Ovary (tissue), 9 donors: ENCODE results near the gene ACSM5. TPM values are rescaled to one million over a fixed set of nuclear protein-coding genes. Genes with fewer than 3 reads are reported as not detected.

Experiments used
- DNase-seq, 5 donors: peaks; one replicate each; pipeline ENCODE4 v3.0.0-alpha.2; 2019 to 2020
- H3K27ac ChIP-seq, 2 donors: fragments of 200-600 bp; one replicate each; pipeline versions ENCODE4 v1.5.1 to v1.8.0; 2019 to 2022
- H3K27me3 ChIP-seq: fragments of 200-600 bp; one replicate; pipeline ENCODE4 v1.8.0; 2022
- H3K36me3 ChIP-seq: fragments of 200-600 bp; sonication (generic); one replicate; pipeline ENCODE4 v1.5.1; 2019
- H3K4me1 ChIP-seq: one replicate; pipeline ENCODE4 v1.8.1; 2013; ENCODE audit warnings: mild to moderate bottlenecking, moderate library complexity; ENCODE audit not compliant: insufficient read depth
- H3K4me3 ChIP-seq: fragments of 200-600 bp; sonication (generic); one replicate; pipeline ENCODE4 v1.5.1; 2017
- H3K9me3 ChIP-seq, 2 donors: fragments of 200-600 bp in 1 of 2; sonication (generic) in 1 of 2; one replicate each; pipeline versions ENCODE4 v1.5.1 to v1.8.1; 2013 to 2019; ENCODE audit warnings: mild to moderate bottlenecking in 1 of 2, moderate library complexity in 1 of 2
- EP300 ChIP-seq: sonication (generic); formaldehyde crosslinking; IDR thresholded peaks from one replicate; pipeline ENCODE4 v1.6.1; 2017; ENCODE audit warnings: antibody characterized with exemption
- POLR2A ChIP-seq: fragments of 450-650 bp; IDR thresholded peaks from one replicate; pipeline ENCODE4 v1.6.1; 2017; ENCODE audit warnings: antibody characterized with exemption, mild to moderate bottlenecking, moderate library complexity
- WGBS, 3 donors: extraction: QIAGEN DNeasy Blood & Tissue Kit in 1 of 3; methylation state at CpG; one replicate each; pipeline versions ENCODE4 v1.1.5 to v1.1.7; 2013 to 2017; 5-methylcytosine and 5-hydroxymethylcytosine counted together
- intact Hi-C, 4 donors: fragments of 100-400 bp; cut with DNase I; formaldehyde crosslinking; loops; one replicate each; pipeline versions ENCODE4 v1.11.0 to v1.15.1; 2022 to 2023
- polyA plus RNA-seq, 2 donors: library from polyadenylated mRNA; stranded (reverse); fragments of 200-250 nt in 1 of 2; fragments of 350-450 nt in 1 of 2; fragmentation: Illumina TruSeq in 1 of 2; extraction: RNeasy Lipid Tissue Mini Kit (QIAGEN cat#74804) in 1 of 2; gene quantifications; one replicate each; pipeline ENCODE4 v1.2.3, GENCODE V29; 2013 to 2014
- total RNA-seq, 7 donors: library from RNA; depleted of rRNA in 2 of 7; stranded (reverse); fragments of >200 nt in 2 of 7; fragmentation: NEBNext Ultra II Directional in 3 of 7; extraction: Animal tissue kit (Norgen Biotek cat#: 25700) in 3 of 7; gene quantifications; one replicate each; pipeline versions ENCODE4 v1.1.0 to v1.2.4, GENCODE V29; 2016 to 2023
- TF ChIP-seq, protein P1 (sequence below), 3 donors: fragments of 450-650 bp in 2 of 3; fragments of 200-600 bp in 1 of 3; IDR thresholded peaks; one replicate each; pipeline versions ENCODE4 v1.5.1 to v1.8.0; 2016 to 2022; ENCODE audit warnings: antibody characterized with exemption in 3 of 3, mild to moderate bottlenecking in 1 of 3
- donor health status: DM: no; HTN: no; CAD: no; lungs with moderate emphysema.
- donor health status: DM: no; HTN: no; CAD: no.
- donor health status: Bipolar disorder and iron deficiency.
- donor health status: DM: yes; HTN: yes; CAD: no.
- donor health status: DM: no; HTN: no; CAD: no.
- donor health status: DM: yes; HTN: yes; CAD: no.

ACSM5 gene
- total and polyA plus RNA-seq, 9 donors, result 0.24 to 2.2 (median 1.2) TPM

- Histone ChIP-seq H3K4me3 (no peak overlapping the region), H3K27ac (no peak overlapping the region), H3K4me1 (peaks cover 3% of the 10 kb centered on the region), H3K9me3 (no peaks in the 10 kb centered on the region), H3K36me3 (no peaks in the 10 kb centered on the region), H3K27me3 (no peaks in the 10 kb centered on the region)
- WGBS, 3 donors, result 88 to 93% (median 92%) methylated on average over 7 of the region's 7 CpGs
- TF ChIP-seq, protein P1, sequence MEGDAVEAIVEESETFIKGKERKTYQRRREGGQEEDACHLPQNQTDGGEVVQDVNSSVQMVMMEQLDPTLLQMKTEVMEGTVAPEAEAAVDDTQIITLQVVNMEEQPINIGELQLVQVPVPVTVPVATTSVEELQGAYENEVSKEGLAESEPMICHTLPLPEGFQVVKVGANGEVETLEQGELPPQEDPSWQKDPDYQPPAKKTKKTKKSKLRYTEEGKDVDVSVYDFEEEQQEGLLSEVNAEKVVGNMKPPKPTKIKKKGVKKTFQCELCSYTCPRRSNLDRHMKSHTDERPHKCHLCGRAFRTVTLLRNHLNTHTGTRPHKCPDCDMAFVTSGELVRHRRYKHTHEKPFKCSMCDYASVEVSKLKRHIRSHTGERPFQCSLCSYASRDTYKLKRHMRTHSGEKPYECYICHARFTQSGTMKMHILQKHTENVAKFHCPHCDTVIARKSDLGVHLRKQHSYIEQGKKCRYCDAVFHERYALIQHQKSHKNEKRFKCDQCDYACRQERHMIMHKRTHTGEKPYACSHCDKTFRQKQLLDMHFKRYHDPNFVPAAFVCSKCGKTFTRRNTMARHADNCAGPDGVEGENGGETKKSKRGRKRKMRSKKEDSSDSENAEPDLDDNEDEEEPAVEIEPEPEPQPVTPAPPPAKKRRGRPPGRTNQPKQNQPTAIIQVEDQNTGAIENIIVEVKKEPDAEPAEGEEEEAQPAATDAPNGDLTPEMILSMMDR (IDR thresholded peaks at IDR 0.05), result no peak
- no peak for TF ChIP-seq EP300
- no peak for DNase-seq
- intact Hi-C loops, result loop anchor here in 2 of 4 donors (5.0 to 10.0 kb wide), 2 partner anchors 475 to 478 kb away; no protein-coding TSS in a partner anchor
Observed at GRCh38 chr16:20382202-20382948, 27.0 kb upstream of the ACSM5 start.

DNA sequence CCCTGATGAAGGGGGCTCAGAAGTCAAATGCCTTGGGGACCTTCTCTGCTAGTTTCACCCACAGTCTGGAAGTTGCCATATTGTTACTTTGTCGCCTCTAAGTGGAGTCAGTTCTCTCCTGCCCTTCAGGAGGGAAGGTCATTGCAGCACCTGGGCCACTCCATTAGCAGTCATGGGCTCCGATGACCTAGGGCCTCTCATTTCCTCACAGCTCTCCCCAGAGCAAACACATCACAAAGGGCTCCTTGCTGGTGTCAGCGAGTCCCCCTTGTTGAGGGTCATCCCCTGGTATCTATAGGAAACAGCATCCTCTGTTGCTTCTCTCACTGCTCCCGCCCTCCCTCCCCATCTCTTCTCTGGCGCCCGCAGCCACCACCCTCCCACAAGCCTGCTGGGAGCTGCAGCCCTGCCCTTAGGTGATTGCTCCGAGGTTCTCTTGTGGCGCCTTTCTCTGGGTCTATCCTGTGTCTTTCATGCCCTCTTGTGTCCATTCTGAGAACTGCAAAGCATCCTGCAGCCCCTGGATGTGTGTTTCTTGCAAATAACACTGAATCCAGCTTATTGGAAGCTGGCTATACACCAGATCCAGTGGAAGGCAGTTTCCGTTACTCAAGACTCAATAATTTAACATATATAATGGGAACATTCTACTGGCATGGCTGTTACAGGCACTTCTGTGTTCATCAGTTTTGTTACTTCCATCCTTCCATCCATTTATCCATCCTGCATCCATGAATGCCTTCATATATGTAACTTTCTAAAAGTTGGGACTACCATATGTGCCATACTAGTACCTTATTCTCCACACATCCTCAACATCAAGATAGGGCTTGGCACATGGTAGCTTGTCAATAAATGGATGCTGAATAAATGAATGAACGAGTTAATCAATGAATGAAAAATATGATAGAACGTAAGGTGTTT lies 26.0 kb upstream of the ACSM5 start:
- WGBS, 3 donors, result 30 to 35% (median 31%) methylated on average over 11 of the region's 11 CpGs
- H3K27ac ChIP-seq, result no peak overlapping the region

GRCh38 chr16:20385844-20386832 lies 23.2 kb upstream of the ACSM5 start:
- Histone ChIP-seq H3K4me3 (no peak overlapping the region), H3K36me3 (no peaks in the 10 kb centered on the region), H3K4me1 (peaks cover 3% of the 10 kb centered on the region), H3K27ac (no peak overlapping the region), H3K9me3 (no peaks in the 10 kb centered on the region), H3K27me3 (no peaks in the 10 kb centered on the region)
- TF ChIP-seq, protein P1 (IDR thresholded peaks at IDR 0.05), result peak in 2 of 3 donors; percentile 32 to 48
- TF ChIP-seq POLR2A, result no peak
- intact Hi-C loops, result loop anchor here in 1 of 4 donors (10.0 kb wide), 1 partner anchor 481 kb away; no protein-coding TSS in a partner anchor
- 26 to 37% (median 30%) methylated on average over 29 to 30 of the region's 30 CpGs for WGBS, 3 donors
- peak; percentile 48 to 82 (median 63) for DNase-seq

More for the DNA sequence above, 26.0 kb upstream of the ACSM5 start:
- H3K4me1 ChIP-seq, result peaks cover 3% of the 10 kb centered on the region
- TF ChIP-seq EP300, result no peak
- TF ChIP-seq, protein P1 (IDR thresholded peaks at IDR 0.05), result peak; percentile 19 to 56 (median 43)
- TF ChIP-seq POLR2A, result no peak
- no peaks in the 10 kb centered on the region for H3K9me3 ChIP-seq
- no peaks in the 10 kb centered on the region for H3K36me3 ChIP-seq
- intact Hi-C loops, result loop anchor here in 2 of 4 donors (5.0 to 10.0 kb wide), 2 partner anchors 476 to 479 kb away; no protein-coding TSS in a partner anchor
- peak; percentile 34 to 61 (median 42) for DNase-seq
- H3K4me3 ChIP-seq, result no peak overlapping the region
- H3K27me3 ChIP-seq, result no peaks in the 10 kb centered on the region
